Activated CD4-positive, CD25-positive, alpha-beta regulatory T cell (primary cell): ENCODE data around the gene VPS35L.

Experiments
- DNase-seq, 4 experiments: peaks; one replicate each; lab custom pipeline; 2025; lab: John Stamatoyannopoulos, UW

Gene VPS35L

GRCh38 chr16:19555186-19555937 lies at the start of gene VPS35L:
VPS35L (plus strand) TSS chr16:19555703; CDS start chr16:19555730, 27 bp downstream.
- DNase-seq: peak; percentile 87 to 93 (median 92)

- no peak for DNase-seq
These were observed 48.5 kb upstream of the VPS35L start for GRCh38 chr16:19506965-19507364.

- DNase-seq: no peak
These were observed 47.6 kb upstream of the VPS35L start for GRCh38 chr16:19507867-19508266.

- no peak for DNase-seq
These were observed 43.2 kb upstream of the VPS35L start for GRCh38 chr16:19512297-19512696.

GRCh38 chr16:19513377-19514053 lies 42.0 kb upstream of the VPS35L start:
- no peak for DNase-seq

GRCh38 chr16:19515757-19516156 lies 39.7 kb upstream of the VPS35L start:
- no peak for DNase-seq

GRCh38 chr16:19517424-19518089 lies 37.9 kb upstream of the VPS35L start:
- no peak for DNase-seq

GRCh38 chr16:19518388-19518787 lies 37.1 kb upstream of the VPS35L start:
- no peak for DNase-seq

GRCh38 chr16:19520861-19521331 lies 34.6 kb upstream of the VPS35L start:
- DNase-seq: no peak

GRCh38 chr16:19521471-19522396 lies 33.8 kb upstream of the VPS35L start, which contains the start of gene GDE1:
GDE1 (minus strand) TSS chr16:19522098; CDS start chr16:19521964, 134 bp downstream.
- peak; percentile 85 to 93 (median 87) for DNase-seq

- DNase-seq: no peak
These were observed 33.1 kb upstream of the VPS35L start for GRCh38 chr16:19522397-19522732.

- DNase-seq: no peak
These were observed 32.7 kb upstream of the VPS35L start for GRCh38 chr16:19522760-19523159.

- DNase-seq: no peak
These were observed 32.3 kb upstream of the VPS35L start for GRCh38 chr16:19523184-19523558.

GRCh38 chr16:19523559-19524355 lies 31.7 kb upstream of the VPS35L start, which contains the start of gene CCP110:
CCP110 (plus strand) TSS chr16:19523942; CDS start chr16:19527882, 3,940 bp downstream.
- peak; percentile 86 to 90 (median 88) for DNase-seq

GRCh38 chr16:19524356-19524615 lies 31.2 kb upstream of the VPS35L start:
- no peak for DNase-seq

GRCh38 chr16:19524616-19525384 lies 30.7 kb upstream of the VPS35L start:
- no peak for DNase-seq

GRCh38 chr16:19525385-19525723 lies 30.1 kb upstream of the VPS35L start:
- no peak for DNase-seq

GRCh38 chr16:19527161-19527560 lies 28.3 kb upstream of the VPS35L start:
- DNase-seq: no peak

GRCh38 chr16:19528666-19529065 lies 26.8 kb upstream of the VPS35L start:
- no peak for DNase-seq

GRCh38 chr16:19532601-19533000 lies 22.9 kb upstream of the VPS35L start:
- DNase-seq: no peak
